H1 (cell line): Measurements from ENCODE around the gene EMP2. TPM values are rescaled to one million over a fixed set of nuclear protein-coding genes. Genes with fewer than 3 reads are reported as not detected.

Experiments used
- CHD1 ChIP-seq: IDR thresholded peaks from 2 replicates; pipeline ENCODE4 v1.6.1; 2012; ENCODE audit warnings: low read depth, low read length, improper control_type of control experiment
- CTCF ChIP-seq, 3 experiments: IDR thresholded peaks; 1 replicate in 2 of 3; 2 replicates in 1 of 3; pipeline versions ENCODE4 v1.5.1 to v1.6.1; 2011; ENCODE audit warnings: low read length in 3 of 3, mild to moderate bottlenecking in 3 of 3, inconsistent platforms in 2 of 3, low read depth in 1 of 3, moderate library complexity in 1 of 3; ENCODE audit not compliant: insufficient read depth in 1 of 3; ENCODE audit errors: control extremely low read depth in 1 of 3
- SP1 ChIP-seq: IDR thresholded peaks from 2 replicates; pipeline ENCODE4 v1.6.1; 2011; ENCODE audit warnings: low read depth, low read length
- polyA plus RNA-seq, 7 experiments: library from polyadenylated mRNA; depleted of rRNA in 3 of 7; stranded (reverse) in 5 of 7; unstranded in 2 of 7; fragments of >200 nt in 5 of 7; fragments of 200-250 nt in 2 of 7; gene quantifications; 1 replicate in 5 of 7; 2 replicates in 1 of 7; 4 replicates in 1 of 7; pipeline versions ENCODE4 v1.2.1 to v1.2.3, GENCODE V29; 2011 to 2013; ENCODE audit warnings: missing spikeins in 2 of 7, mixed read lengths in 2 of 7
- total RNA-seq: library from RNA; stranded (reverse); fragmentation: NEBNext Ultra II Directional; extraction: Animal tissue kit (Norgen Biotek cat#: 25700); gene quantifications from 2 replicates; pipeline ENCODE4 v1.2.1, GENCODE V29; 2021

Gene EMP2
- total and polyA plus RNA-seq, 2 of the 8 experiments (the other 6 are each of a cell fraction or from before 2014, with no cell fraction given): 22.6 to 23.3 TPM

GRCh38 chr16:10490141-10490540 is 90.3 kb downstream of the EMP2 start (continued):
- no peak for TF ChIP-seq CTCF (IDR thresholded peaks at IDR 0.05; ENCODE audit: control extremely low read depth in 1 of 3, insufficient read depth in 1 of 3, low read depth in 1 of 3, low read length in 3 of 3)
- no peak for TF ChIP-seq SP1
- TF ChIP-seq CHD1: no peak
